B cell (primary cell): ENCODE results near the gene ALDOA. TPM values are rescaled to one million over a fixed set of nuclear protein-coding genes. Genes with fewer than 3 reads are reported as not detected.

Source experiments
- ATAC-seq: fragments of 200-7000 bp; cut with Tn5 transposase; one replicate; pipeline ENCODE4 v1.10.0; 2021; ENCODE audit warnings: low read depth, mild to moderate bottlenecking, moderate number of reproducible peaks, moderate library complexity
- CTCF ChIA-PET: fragments of 350-600 bp; sonication (Branson Sonifier 250); formaldehyde crosslinking; loops from one replicate; lab custom pipeline; 2021; ENCODE audit warnings: antibody characterized with exemption, inconsistent platforms; lab: Charles Lee
- POLR2A ChIA-PET: fragments of 350-600 bp; sonication (Branson Sonifier 250); formaldehyde crosslinking; loops from one replicate; lab custom pipeline; 2021; ENCODE audit warnings: antibody characterized with exemption; lab: Charles Lee
- DNase-seq: peaks from one replicate; pipeline ENCODE4 v3.0.0; 2013
- H2AFZ ChIP-seq: 2 replicates; pipeline ENCODE4 v1.6.1; 2012; ENCODE audit warnings: mild to moderate bottlenecking, low read depth, low read length; ENCODE audit not compliant: insufficient read depth, poor library complexity, severe bottlenecking
- H3K27ac ChIP-seq, 2 donors: 1 replicate in 1 of 2; 2 replicates in 1 of 2; pipeline ENCODE4 v1.5.1; 2012 to 2013; ENCODE audit warnings: low read length in 2 of 2, mild to moderate bottlenecking in 2 of 2, moderate library complexity in 1 of 2
- H3K27me3 ChIP-seq, 4 experiments: fragments of 200-600 bp in 1 of 4; sonication (generic) in 1 of 4; replicated peaks in 1 of 4; 1 replicate in 2 of 4; 2 replicates in 2 of 4; pipeline versions ENCODE4 v1.6.1 to v1.7.0; 2013 to 2016; ENCODE audit warnings: low read length in 3 of 4, mild to moderate bottlenecking in 2 of 4, mixed read lengths in 1 of 4, moderate library complexity in 1 of 4; ENCODE audit not compliant: insufficient read depth in 4 of 4, control insufficient read depth in 3 of 4; ENCODE audit errors: control extremely low read depth in 1 of 4
- H3K36me3 ChIP-seq, 2 experiments: replicated peaks in 1 of 2; 1 replicate in 1 of 2; 2 replicates in 1 of 2; pipeline versions ENCODE4 v1.6.1 to v1.7.1; 2013; ENCODE audit warnings: low read length in 1 of 2; ENCODE audit not compliant: insufficient read depth in 2 of 2, control insufficient read depth in 1 of 2; ENCODE audit errors: control extremely low read depth in 1 of 2, extremely low read depth in 1 of 2
- H3K4me1 ChIP-seq, 2 donors: fragments of 200-600 bp in 1 of 2; sonication (generic) in 1 of 2; 1 replicate in 1 of 2; 2 replicates in 1 of 2; pipeline versions ENCODE4 v1.5.1 to v1.6.1; 2013 to 2017; ENCODE audit warnings: low read length in 2 of 2; ENCODE audit not compliant: control insufficient read depth in 2 of 2, insufficient read depth in 2 of 2
- H3K4me2 ChIP-seq: replicated peaks from 2 replicates; pipeline ENCODE3; 2012; ENCODE audit warnings: mild to moderate bottlenecking, low read depth, low read length; ENCODE audit not compliant: poor library complexity, severe bottlenecking
- H3K4me3 ChIP-seq, 5 experiments: fragments of 200-600 bp in 1 of 5; sonication (generic) in 1 of 5; 1 replicate in 3 of 5; 2 replicates in 2 of 5; pipeline versions ENCODE4 v1.5.1 to v1.7.0; 2011 to 2016; ENCODE audit warnings: low read length in 4 of 5, mild to moderate bottlenecking in 4 of 5, low read depth in 2 of 5, control low read depth in 1 of 5, moderate library complexity in 1 of 5; ENCODE audit not compliant: insufficient read depth in 1 of 5; ENCODE audit errors: control extremely low read depth in 1 of 5, extremely low read depth in 1 of 5
- H3K79me2 ChIP-seq: fragments of 200-600 bp; sonication (generic); one replicate; pipeline ENCODE4 v1.6.0; 2016; ENCODE audit warnings: low read length; ENCODE audit not compliant: control insufficient read depth, insufficient read depth
- H3K9ac ChIP-seq: fragments of 200-600 bp; sonication (generic); 2 replicates; pipeline ENCODE4 v1.6.1; 2017; ENCODE audit warnings: mild to moderate bottlenecking, low read length, moderate library complexity
- H3K9me3 ChIP-seq, 3 donors: one replicate each; pipeline versions ENCODE4 v1.6.1 to v1.7.1; 2013; ENCODE audit warnings: low read length in 2 of 3; ENCODE audit not compliant: control insufficient read depth in 2 of 3, insufficient read depth in 1 of 3; ENCODE audit errors: control extremely low read depth in 1 of 3
- H4K20me1 ChIP-seq: 2 replicates; pipeline ENCODE4 v1.6.0; 2012; ENCODE audit warnings: mild to moderate bottlenecking, low read length; ENCODE audit not compliant: insufficient read depth, control insufficient read depth, poor library complexity, severe bottlenecking
- H3K27ac Mint-ChIP-seq: one replicate; pipeline ENCODE4 v1.8.0; 2021; ENCODE audit warnings: mixed read lengths
- H3K27me3 Mint-ChIP-seq: one replicate; pipeline ENCODE4 v1.8.0; 2021; ENCODE audit warnings: mixed read lengths
- H3K4me1 Mint-ChIP-seq: one replicate; pipeline ENCODE4 v1.8.0; 2021; ENCODE audit warnings: mixed read lengths
- H3K4me3 Mint-ChIP-seq: one replicate; pipeline ENCODE4 v1.8.0; 2021; ENCODE audit warnings: mixed read lengths
- H3K9me3 Mint-ChIP-seq: one replicate; pipeline ENCODE4 v1.8.0; 2022; ENCODE audit warnings: mixed read lengths; ENCODE audit not compliant: insufficient read depth
- EZH2 ChIP-seq: IDR thresholded peaks from 2 replicates; pipeline ENCODE4 v1.6.1; 2012; ENCODE audit warnings: borderline replicate concordance, low read depth, mild to moderate bottlenecking, moderate library complexity, low read length; ENCODE audit not compliant: insufficient read depth, poor library complexity, severe bottlenecking
- WGBS: methylation state at CpG from one replicate; pipeline ENCODE4 v1.1.5; 2013; ENCODE audit warnings: missing lambda C conversion rate; ENCODE audit not compliant: insufficient coverage; 5-methylcytosine and 5-hydroxymethylcytosine counted together
- intact Hi-C: fragments of 100-400 bp; cut with micrococcal nuclease; formaldehyde crosslinking; loops from one replicate; pipeline ENCODE4 v1.10.0; 2022
- polyA minus RNA-seq: library from RNA; depleted of rRNA, polyadenylated mRNA; stranded (reverse); fragments of >200 nt; gene quantifications from 2 replicates; pipeline ENCODE4 v1.2.3, GENCODE V29; 2012
- polyA plus RNA-seq: library from polyadenylated mRNA; depleted of rRNA; stranded (reverse); fragments of >200 nt; gene quantifications from 2 replicates; pipeline ENCODE4 v1.2.3, GENCODE V29; 2012
- total RNA-seq, 2 donors: library from RNA; stranded (reverse); fragments of 120-200 nt in 1 of 2; gene quantifications; 1 replicate in 1 of 2; 2 replicates in 1 of 2; pipeline versions ENCODE4 v1.2.3 to v1.2.4, GENCODE V29; 2013 to 2022
- TF ChIP-seq, protein P1 (sequence below): fragments of 200-600 bp; IDR thresholded peaks from one replicate; pipeline ENCODE4 v1.8.0; 2022; ENCODE audit warnings: antibody characterized with exemption, mild to moderate bottlenecking

Gene ALDOA
- total RNA-seq: 301 and 329 TPM in 2 replicates
- total RNA-seq (2013): 344 TPM
- polyA plus RNA-seq: 276 and 343 TPM in 2 replicates
- 317 and 369 TPM in 2 replicates for polyA minus RNA-seq

DNA sequence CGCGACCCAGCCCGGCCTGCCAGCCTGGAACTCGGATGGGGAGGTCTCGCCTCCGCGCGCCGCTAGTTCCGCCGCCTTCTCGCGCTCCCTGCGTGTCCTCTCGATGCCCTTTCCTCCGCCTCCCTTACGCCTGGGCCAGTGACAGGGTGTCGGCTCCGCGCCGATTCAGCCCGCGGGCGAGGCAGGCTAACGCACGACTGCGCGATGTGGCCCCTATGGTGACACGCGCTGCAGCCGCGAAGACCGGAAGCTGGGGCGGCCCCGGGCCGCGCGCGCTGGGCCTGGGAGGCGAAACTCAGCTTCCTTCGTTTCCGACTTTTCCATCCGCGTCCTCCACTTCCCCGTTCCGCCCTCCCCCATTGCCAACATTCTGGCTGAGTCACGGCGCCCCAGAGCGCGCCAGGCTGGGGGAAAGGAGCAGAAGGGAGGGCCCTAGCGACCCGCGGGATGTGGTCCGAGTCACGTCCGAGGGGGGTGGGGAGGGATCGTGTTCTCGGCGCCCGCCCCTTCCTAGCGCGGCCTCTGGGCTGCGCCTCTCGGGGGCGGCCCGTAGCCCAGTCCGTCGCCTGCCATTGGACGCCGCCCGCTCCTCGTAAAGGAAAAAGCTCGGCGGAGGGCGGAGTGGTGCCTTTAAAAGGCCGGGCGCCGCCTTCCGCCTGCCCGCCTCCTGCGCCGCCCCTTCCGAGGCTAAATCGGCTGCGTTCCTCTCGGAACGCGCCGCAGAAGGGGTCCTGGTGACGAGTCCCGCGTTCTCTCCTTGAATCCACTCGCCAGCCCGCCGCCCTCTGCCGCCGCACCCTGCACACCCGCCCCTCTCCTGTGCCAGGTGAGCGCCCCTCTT is at the start of gene ALDOA:
Gene ALDOA, plus strand, starts transcription at position 659 of the 841 bp plus-strand sequence. CDS start 1,138 bp downstream, outside the sequence.
- intact Hi-C loops: loop anchor here (1.0 to 10.0 kb wide), 10 partner anchors 10 to 629 kb away; partner anchors contain the start of genes FBRS, HIRIP3, MAPK3 and MYL11
- CTCF ChIA-PET: interaction anchor here (0.5 to 2.0 kb wide), 15 partner anchors 11 to 564 kb away, joined by 3 to 28 read pairs (median 3); partner anchors contain the start of genes GDPD3, TBX6 and YPEL3
- peaks cover 10 to 33% of the 10 kb centered on the region in 2 experiments for H3K36me3 ChIP-seq
- no peak for TF ChIP-seq EZH2
- TF ChIP-seq, protein P1, sequence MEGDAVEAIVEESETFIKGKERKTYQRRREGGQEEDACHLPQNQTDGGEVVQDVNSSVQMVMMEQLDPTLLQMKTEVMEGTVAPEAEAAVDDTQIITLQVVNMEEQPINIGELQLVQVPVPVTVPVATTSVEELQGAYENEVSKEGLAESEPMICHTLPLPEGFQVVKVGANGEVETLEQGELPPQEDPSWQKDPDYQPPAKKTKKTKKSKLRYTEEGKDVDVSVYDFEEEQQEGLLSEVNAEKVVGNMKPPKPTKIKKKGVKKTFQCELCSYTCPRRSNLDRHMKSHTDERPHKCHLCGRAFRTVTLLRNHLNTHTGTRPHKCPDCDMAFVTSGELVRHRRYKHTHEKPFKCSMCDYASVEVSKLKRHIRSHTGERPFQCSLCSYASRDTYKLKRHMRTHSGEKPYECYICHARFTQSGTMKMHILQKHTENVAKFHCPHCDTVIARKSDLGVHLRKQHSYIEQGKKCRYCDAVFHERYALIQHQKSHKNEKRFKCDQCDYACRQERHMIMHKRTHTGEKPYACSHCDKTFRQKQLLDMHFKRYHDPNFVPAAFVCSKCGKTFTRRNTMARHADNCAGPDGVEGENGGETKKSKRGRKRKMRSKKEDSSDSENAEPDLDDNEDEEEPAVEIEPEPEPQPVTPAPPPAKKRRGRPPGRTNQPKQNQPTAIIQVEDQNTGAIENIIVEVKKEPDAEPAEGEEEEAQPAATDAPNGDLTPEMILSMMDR: no peak
- POLR2A ChIA-PET: interaction anchor here (0.5 to 3.0 kb wide), 18 partner anchors 10 to 1141 kb away, joined by 3 to 61 read pairs (median 4); partner anchors contain the start of genes CORO1A, DCTPP1, TBC1D10B and TBX6
- peak within 1 kb of the TSS; percentile 82 to 88 for H3K27ac ChIP-seq
- H3K4me3 ChIP-seq: peak within 1 kb of the TSS; percentile 73 to 96 (median 87)
- peak; percentile 97 for DNase-seq
- Mint-ChIP-seq H3K27ac (peak within 1 kb of the TSS; percentile 99), H3K9me3 (no peaks in the 10 kb centered on the region), H3K27me3 (no peaks in the 10 kb centered on the region), H3K4me1 (peaks cover 31% of the 10 kb centered on the region), H3K4me3 (peak within 1 kb of the TSS; percentile 100)
- H3K9me3 ChIP-seq: no peaks in the 10 kb centered on the region
- ATAC-seq: peak; percentile 83
- H2AFZ ChIP-seq: peak within 1 kb of the TSS; percentile 96
- peak within 1 kb of the TSS; percentile 73 for H3K9ac ChIP-seq
- under 1% methylated on average over 96 of the region's 99 CpGs for WGBS
- peak within 1 kb of the TSS; percentile 95 for H3K4me2 ChIP-seq
- peaks cover 16 to 42% of the 10 kb centered on the region in 2 donors for H3K4me1 ChIP-seq
- H4K20me1 ChIP-seq: peaks cover 42% of the 10 kb centered on the region
- no peaks in the 10 kb centered on the region for H3K27me3 ChIP-seq
- peaks cover 57% of the 10 kb centered on the region for H3K79me2 ChIP-seq
